Fibroblast of peridontal ligament (primary cell): ENCODE measurements around the gene CHST1.

ENCODE experiments used
- DNase-seq: peaks from one replicate; pipeline ENCODE4 v3.0.0-alpha.2; 2010; ENCODE audit errors: extremely low read depth

Gene CHST1

GRCh38 chr11:45660729-45661438 lies 4.5 kb downstream of the CHST1 start:
- no peak for DNase-seq

- DNase-seq = no peak
Observed at GRCh38 chr11:45659818-45660160, 5.6 kb downstream of the CHST1 start.

GRCh38 chr11:45659031-45659817 lies 6.2 kb downstream of the CHST1 start:
- DNase-seq = no peak

GRCh38 chr11:45658292-45658991 lies 7.0 kb downstream of the CHST1 start:
- no peak for DNase-seq

- no peak for DNase-seq
Observed at GRCh38 chr11:45657496-45658260, 7.7 kb downstream of the CHST1 start.

- no peak for DNase-seq
Observed at GRCh38 chr11:45655831-45656230, 9.6 kb downstream of the CHST1 start.

GRCh38 chr11:45655347-45655756 lies 10.1 kb downstream of the CHST1 start:
- DNase-seq = peak; percentile 44

GRCh38 chr11:45655012-45655283 lies 10.5 kb downstream of the CHST1 start:
- no peak for DNase-seq

- no peak for DNase-seq
Observed at GRCh38 chr11:45654231-45655011, 11.0 kb downstream of the CHST1 start.

GRCh38 chr11:45653277-45653676 lies 12.1 kb downstream of the CHST1 start:
- no peak for DNase-seq

GRCh38 chr11:45652781-45653180 lies 12.6 kb downstream of the CHST1 start:
- peak; percentile 36 for DNase-seq

- no peak for DNase-seq
Observed at GRCh38 chr11:45651841-45652749, 13.3 kb downstream of the CHST1 start.

GRCh38 chr11:45651156-45651555 lies 14.3 kb downstream of the CHST1 start:
- DNase-seq = no peak

- DNase-seq = no peak
Observed at GRCh38 chr11:45650166-45651095, 15.0 kb downstream of the CHST1 start.

GRCh38 chr11:45649544-45650165 lies 15.8 kb downstream of the CHST1 start:
- DNase-seq = no peak

GRCh38 chr11:45648931-45649330 lies 16.5 kb downstream of the CHST1 start:
- no peak for DNase-seq

- no peak for DNase-seq
Observed at GRCh38 chr11:45647786-45648185, 17.6 kb downstream of the CHST1 start.

GRCh38 chr11:45647329-45647728 lies 18.1 kb downstream of the CHST1 start:
- DNase-seq = no peak
